GM12872 (cell line): ENCODE data around the gene ERO1B.
A peak's percentile ranks its signal among the peaks of the same experiment; 100 is the strongest.

ENCODE experiments used
- CTCF ChIP-seq: IDR thresholded peaks from 3 replicates; pipeline ENCODE4 v1.5.1; 2011; ENCODE audit warnings: low read depth, mild to moderate bottlenecking, low read length, moderate library complexity; ENCODE audit not compliant: insufficient read depth

Gene ERO1B

GRCh38 chr1:236307435-236307834 lies 25.7 kb upstream of the ERO1B start:
- TF ChIP-seq CTCF, result no peak

DNA sequence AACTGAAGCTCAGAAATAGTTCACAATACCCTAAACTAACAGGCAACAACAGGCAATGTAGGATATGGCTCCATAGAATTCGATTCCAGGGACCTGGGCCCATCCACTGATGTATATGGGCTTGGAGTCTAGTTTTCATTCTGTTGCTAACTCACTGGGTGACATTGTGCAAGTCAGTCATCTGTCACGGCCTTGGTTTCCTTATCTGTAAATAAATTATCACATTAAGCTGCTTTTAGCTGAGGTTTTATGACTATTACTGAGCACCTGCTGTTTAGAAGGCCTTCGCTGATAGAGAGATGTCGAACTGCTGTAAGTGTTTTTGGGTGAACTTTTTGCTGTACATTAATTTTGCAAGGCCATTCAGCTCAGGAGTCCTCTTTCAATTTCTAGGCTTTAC lies 22.9 kb upstream of the ERO1B start:
- TF ChIP-seq CTCF, result no peak

DNA sequence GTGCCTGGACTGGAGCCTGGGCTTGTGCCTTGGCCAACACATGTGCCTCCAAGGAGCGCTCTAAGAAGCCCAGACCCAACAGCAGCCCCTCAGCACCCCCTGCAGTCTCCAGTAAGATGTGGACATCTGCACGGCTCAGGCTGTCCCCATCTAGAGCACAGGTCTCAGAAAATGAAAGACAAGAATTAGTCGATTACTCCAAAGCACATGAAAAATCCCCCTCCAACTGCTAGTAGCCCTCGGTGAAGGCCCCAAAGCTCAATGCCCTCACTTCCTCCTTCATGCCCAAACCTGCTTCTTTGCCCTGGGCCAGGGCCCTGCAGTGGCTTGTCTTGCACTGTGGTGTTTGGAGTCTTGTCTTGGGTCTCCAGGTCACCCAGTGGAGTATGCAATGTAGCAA lies 21.9 kb upstream of the ERO1B start:
- peak; percentile 43 for TF ChIP-seq CTCF

- TF ChIP-seq CTCF, result no peak
Observed at GRCh38 chr1:236302941-236303340, 21.2 kb upstream of the ERO1B start.

DNA sequence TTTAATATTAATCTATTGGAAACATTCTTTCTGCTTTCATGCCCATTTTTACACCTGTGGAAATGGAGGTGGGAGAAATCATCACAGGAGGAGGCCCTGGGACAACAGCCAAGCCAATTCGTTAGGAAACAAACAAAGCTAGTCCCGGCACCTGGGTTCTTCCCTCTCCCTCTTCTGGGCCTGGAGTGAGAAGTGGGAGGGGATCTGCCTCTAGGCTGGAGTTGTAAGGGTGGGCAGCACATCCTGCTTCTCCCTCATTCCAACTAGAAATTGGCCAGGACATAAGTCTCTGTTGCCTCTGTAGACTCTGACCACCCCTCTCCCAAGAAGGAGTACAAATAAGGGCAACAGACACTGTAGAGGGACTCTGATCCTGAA lies 20.2 kb upstream of the ERO1B start:
- no peak for TF ChIP-seq CTCF

- no peak for TF ChIP-seq CTCF
Observed at GRCh38 chr1:236301080-236301957, 19.6 kb upstream of the ERO1B start.

DNA sequence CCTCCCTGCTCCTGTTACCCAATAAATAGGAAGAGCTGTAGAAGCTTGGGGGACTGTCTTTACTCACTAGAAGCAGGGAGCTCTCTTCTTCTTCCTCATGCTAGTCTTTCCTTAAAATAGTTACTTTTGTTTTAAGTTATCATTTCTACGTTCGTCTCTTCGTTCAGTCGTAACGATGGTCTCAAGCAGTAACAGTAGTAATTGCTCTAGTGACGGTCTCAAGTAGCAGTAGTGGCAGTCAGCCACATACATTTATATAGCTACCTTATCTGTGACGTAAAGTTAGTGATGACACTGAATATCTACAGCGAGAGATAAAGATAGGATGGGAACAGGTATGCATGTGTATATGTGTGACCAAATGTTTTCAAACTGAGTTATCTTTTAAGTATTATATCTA lies 15.4 kb upstream of the ERO1B start:
- TF ChIP-seq CTCF, result no peak
